AG10803 (cell line): ENCODE measurements around the gene FRMPD4.
A peak's percentile ranks its signal among the peaks of the same experiment; 100 is the strongest.
"Not testable (repeated sequence)": the region's sequence is repeated elsewhere in the genome, so short reads cannot be mapped to it uniquely, and the experiment has no call there.

ENCODE experiments used
- DNase-seq: peaks from one replicate; pipeline ENCODE4 v3.0.0; 2010; ENCODE audit warnings: low read depth
- H3K4me3 ChIP-seq: 2 replicates; pipeline ENCODE4 v1.5.1; 2011; ENCODE audit warnings: mild to moderate bottlenecking, low read length, control low read depth
- TF ChIP-seq, protein P1 (sequence below): conservative IDR thresholded peaks from 2 replicates; pipeline ENCODE4 v1.5.1; 2011; ENCODE audit warnings: mild to moderate bottlenecking, low read length, control low read depth, inconsistent platforms

Gene FRMPD4

DNA sequence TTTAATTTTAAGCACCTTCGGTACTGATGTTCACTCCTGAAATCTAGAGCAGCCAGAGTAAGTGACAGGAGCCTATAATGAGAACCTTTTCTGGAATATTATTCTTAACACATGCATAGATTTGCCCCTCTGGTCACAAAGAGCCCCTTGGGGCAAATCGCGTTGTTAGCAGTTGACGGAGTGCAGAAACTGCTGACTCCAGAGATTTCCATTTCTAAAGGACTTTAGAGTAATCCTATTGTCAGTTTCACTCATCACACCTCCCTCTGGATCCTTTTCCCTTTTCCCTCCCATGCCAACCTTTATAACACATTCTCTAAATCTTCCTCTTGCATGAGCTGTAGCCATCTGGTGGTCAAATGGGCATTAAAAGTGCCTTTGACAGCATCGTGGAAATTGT, 388.0 kb downstream of the FRMPD4 start:
- DNase-seq, result no peak
- H3K4me3 ChIP-seq, result no peak overlapping the region
- TF ChIP-seq, protein P1, sequence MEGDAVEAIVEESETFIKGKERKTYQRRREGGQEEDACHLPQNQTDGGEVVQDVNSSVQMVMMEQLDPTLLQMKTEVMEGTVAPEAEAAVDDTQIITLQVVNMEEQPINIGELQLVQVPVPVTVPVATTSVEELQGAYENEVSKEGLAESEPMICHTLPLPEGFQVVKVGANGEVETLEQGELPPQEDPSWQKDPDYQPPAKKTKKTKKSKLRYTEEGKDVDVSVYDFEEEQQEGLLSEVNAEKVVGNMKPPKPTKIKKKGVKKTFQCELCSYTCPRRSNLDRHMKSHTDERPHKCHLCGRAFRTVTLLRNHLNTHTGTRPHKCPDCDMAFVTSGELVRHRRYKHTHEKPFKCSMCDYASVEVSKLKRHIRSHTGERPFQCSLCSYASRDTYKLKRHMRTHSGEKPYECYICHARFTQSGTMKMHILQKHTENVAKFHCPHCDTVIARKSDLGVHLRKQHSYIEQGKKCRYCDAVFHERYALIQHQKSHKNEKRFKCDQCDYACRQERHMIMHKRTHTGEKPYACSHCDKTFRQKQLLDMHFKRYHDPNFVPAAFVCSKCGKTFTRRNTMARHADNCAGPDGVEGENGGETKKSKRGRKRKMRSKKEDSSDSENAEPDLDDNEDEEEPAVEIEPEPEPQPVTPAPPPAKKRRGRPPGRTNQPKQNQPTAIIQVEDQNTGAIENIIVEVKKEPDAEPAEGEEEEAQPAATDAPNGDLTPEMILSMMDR, result no peak

DNA sequence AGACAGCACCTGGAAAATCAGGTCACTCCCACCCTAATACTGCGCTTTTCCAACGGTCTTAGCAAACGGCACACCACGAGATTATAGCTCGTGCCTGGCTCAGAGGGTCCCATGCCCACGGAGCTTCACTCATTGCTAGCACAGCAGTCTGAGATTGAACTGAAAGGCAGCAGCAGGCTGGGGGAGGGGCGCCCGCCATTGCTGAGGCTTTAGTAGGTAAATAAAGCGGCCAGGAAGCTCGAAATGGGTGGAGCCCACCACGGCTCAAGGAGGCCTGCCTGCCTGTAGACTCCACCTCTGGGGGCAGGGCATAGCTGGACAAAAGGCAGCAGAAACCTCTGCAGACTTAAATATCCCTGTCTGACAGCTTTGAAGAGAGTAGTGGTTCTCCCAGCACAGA, 399.8 kb downstream of the FRMPD4 start:
- DNase-seq, H3K4me3 ChIP-seq: not testable (repeated sequence)

DNA sequence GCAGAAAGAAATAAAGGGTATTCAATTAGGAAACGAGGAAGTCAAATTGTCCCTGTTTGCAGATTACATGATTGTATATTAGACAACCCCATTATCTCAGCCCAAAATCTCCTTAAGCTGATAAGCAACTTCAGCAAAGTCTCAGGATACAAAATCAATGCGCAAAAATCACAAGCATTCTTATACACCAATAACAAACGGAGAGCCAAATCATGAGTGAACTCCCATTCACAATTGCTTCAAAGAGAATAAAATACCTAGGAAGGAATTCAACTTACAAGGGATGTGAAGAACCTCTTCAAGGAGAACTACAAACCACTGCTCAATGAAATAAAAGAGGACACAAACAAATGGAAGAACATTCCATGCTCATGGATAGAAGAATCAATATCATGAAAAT, 404.0 kb downstream of the FRMPD4 start:
- not testable (repeated sequence) for DNase-seq, H3K4me3 ChIP-seq

DNA sequence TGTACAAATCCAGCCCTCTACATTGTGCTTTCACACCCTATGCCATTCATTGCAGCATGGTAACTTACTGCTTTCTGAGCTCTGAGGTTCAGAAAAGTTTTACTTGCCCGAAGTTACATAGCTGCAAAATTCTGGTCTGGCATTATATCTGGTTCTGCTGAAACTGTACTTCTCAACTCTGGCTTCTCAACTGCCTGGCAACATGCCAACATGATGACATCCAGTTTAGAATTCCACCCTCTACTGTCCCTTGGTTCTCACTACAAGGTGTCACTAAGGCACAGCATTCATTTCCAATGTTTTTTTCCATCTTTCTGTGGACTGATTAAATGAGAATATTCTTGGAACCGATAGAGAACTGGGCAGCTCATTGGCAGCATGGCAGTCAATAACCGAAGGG, 410.1 kb downstream of the FRMPD4 start:
- H3K4me3 ChIP-seq, result no peak overlapping the region
- TF ChIP-seq, protein P1, result no peak
- DNase-seq, result no peak

DNA sequence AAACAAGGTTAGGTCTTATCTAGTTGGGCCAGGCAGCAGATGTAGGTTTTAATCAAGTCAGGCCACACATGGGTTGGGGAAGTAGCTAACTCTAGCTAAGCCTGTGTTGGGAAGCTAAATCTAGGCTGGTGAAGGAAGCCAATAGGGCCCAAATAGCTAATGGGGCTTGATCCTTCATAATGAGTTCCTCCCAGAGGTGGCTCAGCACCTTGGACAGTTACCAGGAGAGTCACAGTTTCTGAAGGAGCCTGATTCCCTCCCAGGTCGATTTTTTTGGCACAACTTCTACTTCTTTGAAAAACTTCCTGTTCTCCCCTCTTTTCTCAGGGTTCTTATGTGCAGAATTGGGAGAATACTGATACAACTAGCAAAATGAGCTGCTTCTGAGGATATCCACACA, 410.5 kb downstream of the FRMPD4 start:
- peak; percentile 6 for DNase-seq
- no peak overlapping the region for H3K4me3 ChIP-seq
- TF ChIP-seq, protein P1, result no peak

DNA sequence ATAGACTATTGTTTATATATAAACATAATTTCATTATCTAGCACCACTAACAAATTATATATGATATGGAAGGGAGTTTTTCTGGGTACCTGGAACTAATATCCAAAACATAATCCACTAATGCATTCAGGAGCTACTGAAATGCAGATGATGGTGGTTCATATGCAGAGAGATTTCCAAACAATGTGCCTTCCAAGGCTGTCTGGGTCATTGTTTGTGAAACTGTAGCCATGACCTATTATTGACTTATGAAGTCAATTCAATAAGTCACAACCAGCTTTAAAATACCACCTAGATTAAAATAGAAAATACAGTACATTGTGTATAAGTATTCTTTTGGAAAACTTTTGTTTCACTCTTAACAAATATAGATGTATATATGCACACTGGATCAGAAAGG, 415.9 kb downstream of the FRMPD4 start:
- H3K4me3 ChIP-seq, result no peak overlapping the region
- TF ChIP-seq, protein P1, result no peak
- DNase-seq, result no peak

DNA sequence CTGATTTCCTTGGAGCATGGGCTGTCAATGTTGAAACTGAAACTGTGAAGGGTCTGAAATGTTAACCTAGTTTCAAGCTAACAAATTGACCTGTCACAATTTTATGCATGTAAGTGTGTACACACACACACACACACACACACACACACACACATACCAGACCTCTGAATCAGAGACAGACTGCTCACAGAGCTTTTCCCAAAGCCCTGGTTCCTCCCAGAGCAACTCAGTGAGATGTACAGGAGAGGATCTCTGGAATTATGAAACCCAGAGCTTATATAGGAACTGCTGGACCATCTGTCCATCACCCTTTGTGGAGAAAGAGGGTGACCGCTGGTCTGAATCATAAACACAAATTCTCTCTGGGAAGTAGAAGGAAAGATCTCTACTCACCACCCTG, 424.8 kb downstream of the FRMPD4 start:
- H3K4me3 ChIP-seq, result no peak overlapping the region
- TF ChIP-seq, protein P1, result no peak
- DNase-seq, result peak; percentile 55

DNA sequence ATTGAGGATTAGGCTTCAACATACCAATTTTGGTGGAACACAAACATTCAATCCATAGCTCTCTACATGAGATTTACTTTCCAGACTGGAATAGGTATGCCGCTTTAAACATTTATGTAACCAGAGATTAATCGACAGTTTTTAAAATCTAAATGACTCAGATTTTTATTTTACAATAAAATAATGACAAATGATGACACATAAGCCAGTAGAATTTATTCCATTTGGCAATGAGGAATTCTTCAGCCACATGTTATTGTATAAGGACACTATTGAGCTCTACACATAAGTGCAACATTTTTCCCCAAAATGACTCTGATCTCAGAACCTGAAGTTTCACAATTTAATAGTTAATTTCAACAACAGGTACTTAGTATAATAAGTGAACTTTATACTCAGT, 425.9 kb downstream of the FRMPD4 start:
- no peak for DNase-seq
- H3K4me3 ChIP-seq, result no peak overlapping the region
- TF ChIP-seq, protein P1, result no peak

DNA sequence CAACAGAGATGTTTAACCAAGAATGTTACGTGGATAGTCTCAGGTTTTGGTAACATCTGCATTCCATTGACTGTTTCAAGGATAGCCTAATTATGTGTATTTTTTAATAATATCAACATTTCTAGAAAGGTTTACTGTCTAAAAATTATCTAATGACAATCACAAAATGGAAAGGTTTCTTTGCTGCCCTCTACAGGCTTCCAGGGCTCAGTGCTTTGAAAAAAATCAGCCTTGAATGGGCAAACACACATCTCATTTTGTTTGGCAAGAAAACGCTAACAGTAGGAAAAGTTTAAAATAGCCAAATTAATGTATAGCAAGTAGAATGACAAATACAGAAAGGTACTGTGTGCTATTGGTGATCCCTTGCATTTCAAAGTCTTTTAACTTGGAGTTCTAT, 429.6 kb downstream of the FRMPD4 start:
- TF ChIP-seq, protein P1, result peak; percentile 70
- peak; percentile 9 for DNase-seq
- no peak overlapping the region for H3K4me3 ChIP-seq
